Measurements from ENCODE around the gene BEST4. TPM values are rescaled to one million over a fixed set of nuclear protein-coding genes. Genes with fewer than 3 reads are reported as not detected.

BEST4 gene
- total and polyA plus RNA-seq, 2 donors (not counting 1 experiment from before 2014, with no cell fraction given) = 0.30 to 1.3 TPM

DNA sequence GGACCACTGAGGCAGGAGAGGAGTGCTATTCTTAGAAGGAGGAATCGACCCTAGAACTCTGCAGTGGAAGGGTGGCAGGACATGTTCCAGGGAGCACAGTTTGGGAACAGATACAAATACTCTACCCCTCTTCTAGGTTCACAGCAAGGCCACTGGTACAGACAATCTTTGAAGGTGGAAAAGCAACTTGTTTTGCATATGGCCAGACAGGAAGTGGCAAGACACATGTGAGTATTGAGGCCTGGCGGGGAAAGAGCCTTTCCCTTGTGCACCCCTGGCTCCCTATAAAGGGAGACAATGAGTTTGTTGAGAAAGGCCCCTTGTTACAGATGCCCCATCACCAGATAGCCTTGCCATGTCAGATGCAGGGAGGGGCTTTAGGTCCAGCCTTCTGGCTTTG lies 30.6 kb downstream of the BEST4 start:
- Histone ChIP-seq H4K20me1 (ENCODE audit: control insufficient read depth, insufficient read depth, low read length, poor library complexity, severe bottlenecking) (no peaks in the 10 kb centered on the region), H3K9ac (ENCODE audit: low read length) (no peak overlapping the region), H3K79me2 (ENCODE audit: control insufficient read depth, insufficient read depth, low read length) (no peaks in the 10 kb centered on the region), H3K4me1 (ENCODE audit: control insufficient read depth in 2 of 2, insufficient read depth in 2 of 2, low read length in 2 of 2) (peaks cover 10 to 15% of the 10 kb centered on the region in 2 donors), H3K27ac (ENCODE audit: low read length in 2 of 2) (no peak overlapping the region), H3K36me3 (replicated peaks in 1 of 2; ENCODE audit: control extremely low read depth in 1 of 2, control insufficient read depth in 1 of 2, extremely low read depth in 1 of 2, insufficient read depth in 2 of 2, low read length in 1 of 2) (no peaks in the 10 kb centered on the region), H3K4me2 (replicated peaks; ENCODE audit: low read depth, low read length, poor library complexity, severe bottlenecking) (peak overlapping the region; percentile 41), H3K27me3 (replicated peaks in 1 of 4; ENCODE audit: control extremely low read depth in 1 of 4, control insufficient read depth in 3 of 4, insufficient read depth in 4 of 4, low read length in 3 of 4) (no peaks in the 10 kb centered on the region), H3K4me3 (ENCODE audit: control extremely low read depth in 1 of 5, extremely low read depth in 1 of 5, insufficient read depth in 1 of 5, low read depth in 2 of 5, low read length in 4 of 5) (no peak overlapping the region), H3K9me3 (ENCODE audit: control extremely low read depth in 1 of 3, control insufficient read depth in 2 of 3, insufficient read depth in 1 of 3, low read length in 2 of 3) (no peaks in the 10 kb centered on the region), H2AFZ (ENCODE audit: insufficient read depth, low read depth, low read length, poor library complexity, severe bottlenecking) (peak overlapping the region; percentile 38)
- no peak for TF ChIP-seq CTCF (IDR thresholded peaks at IDR 0.05)
- TF ChIP-seq EZH2 (IDR thresholded peaks at IDR 0.05; ENCODE audit: borderline replicate concordance, insufficient read depth, low read depth, low read length, poor library complexity, severe bottlenecking) = no peak
- intact Hi-C loops (cut with micrococcal nuclease) = no loop called here
- ChIA-PET POLR2A (interaction anchor here (0.6 kb wide), 1 partner anchor 12 kb away, joined by 4 read pairs; no protein-coding TSS in a partner anchor), CTCF (no interaction called here)
- H3K4me1 Mint-ChIP-seq = peaks cover 18% of the 10 kb centered on the region
- peak overlapping the region; percentile 67 for H3K27ac Mint-ChIP-seq
- 30% methylated on average over 2 of the region's 2 CpGs for WGBS (ENCODE audit: insufficient coverage)
- H3K4me3 Mint-ChIP-seq = peak overlapping the region; percentile 15
- no peak for DNase-seq
- peak; percentile 28 for ATAC-seq (ENCODE audit: low read depth)
- H3K9me3 Mint-ChIP-seq (ENCODE audit: insufficient read depth) = no peaks in the 10 kb centered on the region
- H3K27me3 Mint-ChIP-seq = no peaks in the 10 kb centered on the region

GRCh38 chr1:44747878-44748277 lies 40.1 kb downstream of the BEST4 start:
- H3K4me1 Mint-ChIP-seq = peaks cover 2% of the 10 kb centered on the region

More at GRCh38 chr1:44747878-44748277, 40.1 kb downstream of the BEST4 start:
- TF ChIP-seq CTCF (IDR thresholded peaks at IDR 0.05) (no peak), EZH2 (IDR thresholded peaks at IDR 0.05; ENCODE audit: borderline replicate concordance, insufficient read depth, low read depth, low read length, poor library complexity, severe bottlenecking) (no peak)
- Mint-ChIP-seq H3K4me3 (no peak overlapping the region), H3K27me3 (no peaks in the 10 kb centered on the region), H3K9me3 (ENCODE audit: insufficient read depth) (no peaks in the 10 kb centered on the region), H3K27ac (no peak overlapping the region)
- intact Hi-C loops (cut with micrococcal nuclease) = no loop called here
- no peaks in the 10 kb centered on the region for H4K20me1 ChIP-seq (ENCODE audit: control insufficient read depth, insufficient read depth, low read length, poor library complexity, severe bottlenecking)
- POLR2A ChIA-PET = interaction anchor here (0.7 kb wide), 2 partner anchors 13 to 28 kb away, joined by 3 to 5 read pairs; partner anchors contain the start of gene RPS8
- H3K4me3 ChIP-seq (ENCODE audit: control extremely low read depth in 1 of 5, extremely low read depth in 1 of 5, insufficient read depth in 1 of 5, low read depth in 2 of 5, low read length in 4 of 5) = no peak overlapping the region
- WGBS (ENCODE audit: insufficient coverage) = 100% methylated on average over 3 of the region's 3 CpGs
- H2AFZ ChIP-seq (ENCODE audit: insufficient read depth, low read depth, low read length, poor library complexity, severe bottlenecking) = no peak overlapping the region
- H3K4me1 ChIP-seq (ENCODE audit: control insufficient read depth in 2 of 2, insufficient read depth in 2 of 2, low read length in 2 of 2) = no peaks in the 10 kb centered on the region
- H3K9ac ChIP-seq (ENCODE audit: low read length) = no peak overlapping the region
- CTCF ChIA-PET = no interaction called here
- H3K79me2 ChIP-seq (ENCODE audit: control insufficient read depth, insufficient read depth, low read length) = no peaks in the 10 kb centered on the region
- H3K4me2 ChIP-seq (replicated peaks; ENCODE audit: low read depth, low read length, poor library complexity, severe bottlenecking) = no peak overlapping the region
- H3K36me3 ChIP-seq (replicated peaks in 1 of 2; ENCODE audit: control extremely low read depth in 1 of 2, control insufficient read depth in 1 of 2, extremely low read depth in 1 of 2, insufficient read depth in 2 of 2, low read length in 1 of 2) = no peaks in the 10 kb centered on the region
- H3K27me3 ChIP-seq (replicated peaks in 1 of 4; ENCODE audit: control extremely low read depth in 1 of 4, control insufficient read depth in 3 of 4, insufficient read depth in 4 of 4, low read length in 3 of 4) = no peaks in the 10 kb centered on the region
- H3K9me3 ChIP-seq (ENCODE audit: control extremely low read depth in 1 of 3, control insufficient read depth in 2 of 3, insufficient read depth in 1 of 3, low read length in 2 of 3) = no peaks in the 10 kb centered on the region
- no peak overlapping the region for H3K27ac ChIP-seq (ENCODE audit: low read length in 2 of 2)
- no peak for DNase-seq
- no peak for ATAC-seq (ENCODE audit: low read depth)
